PC-9 (cell line): Measurements from ENCODE around the gene TMEM53. TPM values are rescaled to one million over a fixed set of nuclear protein-coding genes. Genes with fewer than 3 reads are reported as not detected.

ENCODE experiments used
- BruUV-seq: library from RNA; stranded (reverse); fragments of 400-500 nt; replicated peaks from 2 replicates; lab custom pipeline; 2021; lab: Mats Ljungman, UMichigan
- CTCF ChIA-PET: fragments of 300-600 bp; sonication (Branson Sonifier 250); formaldehyde crosslinking; loops from one replicate; lab custom pipeline; 2022; ENCODE audit warnings: antibody characterized with exemption; lab: Charles Lee
- POLR2A ChIA-PET: fragments of 300-600 bp; sonication (Branson Sonifier 250); formaldehyde crosslinking; loops from one replicate; lab custom pipeline; 2022; ENCODE audit warnings: antibody characterized with exemption; ENCODE audit not compliant: unreplicated experiment; lab: Charles Lee
- DNase-seq, 2 experiments: peaks; one replicate each; pipeline versions ENCODE4 v3.0.0 to v3.0.0-alpha.2; 2015 to 2022; ENCODE audit warnings: mixed read lengths in 1 of 2
- H2AFZ ChIP-seq: fragments of 200-600 bp; sonication (generic); 2 replicates; pipeline ENCODE4 v1.8.1; 2017; ENCODE audit warnings: antibody characterized with exemption
- H3F3A ChIP-seq: fragments of 200-600 bp; sonication (generic); 2 replicates; pipeline ENCODE4 v1.8.1; 2017; ENCODE audit warnings: antibody characterized with exemption, mild to moderate bottlenecking, low read depth; ENCODE audit not compliant: insufficient read depth
- H3K27ac ChIP-seq: fragments of 200-600 bp; sonication (generic); 2 replicates; pipeline ENCODE4 v1.6.1; 2016; ENCODE audit warnings: mixed run types
- H3K27me3 ChIP-seq: fragments of 200-600 bp; sonication (generic); 2 replicates; pipeline ENCODE4 v1.6.1; 2016; ENCODE audit warnings: low read depth, mixed run types; ENCODE audit not compliant: insufficient read depth
- H3K36me3 ChIP-seq: fragments of 200-600 bp; sonication (generic); 2 replicates; pipeline ENCODE4 v1.6.1; 2016; ENCODE audit warnings: low read depth, mixed run types
- H3K4me1 ChIP-seq: fragments of 200-600 bp; sonication (generic); replicated peaks from 2 replicates; pipeline ENCODE4 v1.6.1; 2016; ENCODE audit warnings: mixed run types; ENCODE audit not compliant: insufficient read depth
- H3K4me2 ChIP-seq: fragments of 200-600 bp; sonication (generic); 2 replicates; pipeline ENCODE4 v1.6.1; 2017; ENCODE audit warnings: mixed run types
- H3K4me3 ChIP-seq: fragments of 200-600 bp; sonication (generic); 2 replicates; pipeline ENCODE4 v1.6.1; 2016; ENCODE audit warnings: mixed run types
- H3K79me2 ChIP-seq: fragments of 200-600 bp; sonication (generic); 2 replicates; pipeline ENCODE4 v1.6.1; 2017; ENCODE audit warnings: low read depth, mixed run types
- H3K9me2 ChIP-seq: fragments of 200-600 bp; sonication (generic); 2 replicates; pipeline ENCODE4 v1.8.1; 2017; ENCODE audit warnings: mild to moderate bottlenecking; ENCODE audit not compliant: insufficient read depth
- H3K9me3 ChIP-seq: fragments of 200-600 bp; sonication (generic); 2 replicates; pipeline ENCODE4 v1.8.1; 2016; ENCODE audit warnings: low read depth; ENCODE audit not compliant: insufficient read depth
- H4K20me1 ChIP-seq: fragments of 200-600 bp; sonication (generic); 2 replicates; pipeline ENCODE4 v1.8.1; 2017; ENCODE audit not compliant: insufficient read depth
- EZH2 ChIP-seq: fragments of 200-600 bp; sonication (generic); IDR thresholded peaks from 2 replicates; pipeline ENCODE4 v1.8.0; 2017; ENCODE audit warnings: antibody characterized with exemption, low read depth
- intact Hi-C: fragments of 100-400 bp; cut with micrococcal nuclease; formaldehyde crosslinking; loops from one replicate; pipeline ENCODE4 v1.10.0; 2022; ENCODE audit not compliant: unreplicated experiment
- total RNA-seq: library from RNA; stranded (reverse); gene quantifications from 2 replicates; pipeline ENCODE4 v1.2.3, GENCODE V29; 2021
- TF ChIP-seq, protein P1 (sequence below): fragments of 200-600 bp; sonication (generic); conservative IDR thresholded peaks from 2 replicates; pipeline ENCODE4 v1.6.1; 2017; ENCODE audit warnings: mixed run types, antibody characterized with exemption, mild to moderate bottlenecking, moderate library complexity

Gene TMEM53
- total RNA-seq, 1 experiment from 2014 or later, result 36.1 TPM

DNA sequence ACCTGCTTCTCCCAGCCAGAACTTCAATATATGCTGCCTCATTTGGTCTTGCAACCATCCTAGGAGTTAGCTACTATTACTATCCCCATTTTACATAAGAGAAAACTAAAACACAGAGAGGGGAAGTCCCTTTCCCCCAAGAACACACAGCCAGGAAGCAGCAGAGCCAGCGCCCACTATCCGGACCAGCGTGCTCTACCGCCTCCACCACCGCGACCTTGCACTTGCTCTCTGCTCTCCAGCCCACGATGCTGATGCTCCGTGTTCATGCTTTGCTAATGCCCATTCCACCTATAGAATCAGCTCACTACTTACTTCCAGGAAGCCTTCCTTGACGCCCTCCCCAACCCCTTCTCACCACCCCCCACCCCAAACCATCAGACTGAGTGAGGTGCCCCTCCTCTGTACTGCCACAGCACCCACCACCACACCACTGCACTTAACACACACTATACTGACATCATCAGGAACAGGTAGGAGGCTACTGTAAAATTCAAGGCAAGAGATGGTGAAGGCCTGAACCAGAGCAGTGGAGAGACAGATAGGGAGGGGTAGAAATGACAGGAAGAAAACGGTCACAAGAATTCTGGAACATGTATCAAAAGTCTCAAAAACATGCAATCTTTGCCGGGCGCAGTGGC lies 9.4 kb downstream of the TMEM53 start:
- no peak overlapping the region for H3K4me3 ChIP-seq
- no peaks in the 10 kb centered on the region for H3F3A ChIP-seq
- intact Hi-C loops, result no loop called here
- H3K4me2 ChIP-seq, result no peak overlapping the region
- H3K4me1 ChIP-seq, result no peaks in the 10 kb centered on the region
- H3K79me2 ChIP-seq, result no peaks in the 10 kb centered on the region
- no peak overlapping the region for H2AFZ ChIP-seq
- H3K27ac ChIP-seq, result no peak overlapping the region
- POLR2A ChIA-PET, result no interaction called here
- DNase-seq, result no peak
- no peak for TF ChIP-seq EZH2
- TF ChIP-seq, protein P1, sequence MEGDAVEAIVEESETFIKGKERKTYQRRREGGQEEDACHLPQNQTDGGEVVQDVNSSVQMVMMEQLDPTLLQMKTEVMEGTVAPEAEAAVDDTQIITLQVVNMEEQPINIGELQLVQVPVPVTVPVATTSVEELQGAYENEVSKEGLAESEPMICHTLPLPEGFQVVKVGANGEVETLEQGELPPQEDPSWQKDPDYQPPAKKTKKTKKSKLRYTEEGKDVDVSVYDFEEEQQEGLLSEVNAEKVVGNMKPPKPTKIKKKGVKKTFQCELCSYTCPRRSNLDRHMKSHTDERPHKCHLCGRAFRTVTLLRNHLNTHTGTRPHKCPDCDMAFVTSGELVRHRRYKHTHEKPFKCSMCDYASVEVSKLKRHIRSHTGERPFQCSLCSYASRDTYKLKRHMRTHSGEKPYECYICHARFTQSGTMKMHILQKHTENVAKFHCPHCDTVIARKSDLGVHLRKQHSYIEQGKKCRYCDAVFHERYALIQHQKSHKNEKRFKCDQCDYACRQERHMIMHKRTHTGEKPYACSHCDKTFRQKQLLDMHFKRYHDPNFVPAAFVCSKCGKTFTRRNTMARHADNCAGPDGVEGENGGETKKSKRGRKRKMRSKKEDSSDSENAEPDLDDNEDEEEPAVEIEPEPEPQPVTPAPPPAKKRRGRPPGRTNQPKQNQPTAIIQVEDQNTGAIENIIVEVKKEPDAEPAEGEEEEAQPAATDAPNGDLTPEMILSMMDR, result no peak
- H3K9me2 ChIP-seq, result no peaks in the 10 kb centered on the region
- no peaks in the 10 kb centered on the region for H3K27me3 ChIP-seq
- no peaks in the 10 kb centered on the region for H3K9me3 ChIP-seq
- no TSS peak for BruUV-seq
- no peaks in the 10 kb centered on the region for H3K36me3 ChIP-seq
- CTCF ChIA-PET, result no interaction called here
- no peaks in the 10 kb centered on the region for H4K20me1 ChIP-seq

DNA sequence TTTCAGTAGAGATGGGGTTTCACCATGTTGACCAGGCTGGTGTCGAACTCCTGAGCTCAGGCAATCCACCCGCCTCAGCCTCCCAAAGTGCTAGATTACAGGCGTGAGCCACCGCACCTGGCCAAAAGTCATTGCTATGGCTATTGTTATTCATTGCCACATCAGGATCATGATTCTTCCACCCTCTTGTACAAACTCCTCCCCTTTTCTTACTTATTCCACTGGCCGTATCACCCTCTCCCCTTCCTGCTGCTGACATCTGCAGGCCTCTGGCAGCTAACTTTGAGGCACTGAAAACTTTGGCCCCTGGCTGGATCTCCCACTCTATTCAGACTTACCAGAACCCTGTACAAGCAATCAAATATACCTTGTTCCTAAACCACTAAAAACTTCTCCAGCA lies 10.9 kb downstream of the TMEM53 start:
- Histone ChIP-seq H3K36me3 (no peaks in the 10 kb centered on the region), H3F3A (no peaks in the 10 kb centered on the region), H3K4me3 (no peak overlapping the region), H3K4me2 (no peak overlapping the region), H2AFZ (no peak overlapping the region), H3K9me3 (no peaks in the 10 kb centered on the region), H3K4me1 (no peaks in the 10 kb centered on the region), H3K9me2 (no peaks in the 10 kb centered on the region), H3K27ac (no peak overlapping the region), H4K20me1 (no peaks in the 10 kb centered on the region), H3K79me2 (no peaks in the 10 kb centered on the region), H3K27me3 (no peaks in the 10 kb centered on the region)
- no TSS peak for BruUV-seq
- ChIA-PET POLR2A (no interaction called here), CTCF (interaction anchor here (0.5 to 0.7 kb wide), 2 partner anchors 67 to 69 kb away, joined by 8 to 11 read pairs; no protein-coding TSS in a partner anchor)
- DNase-seq, result no peak
- intact Hi-C loops, result no loop called here
- no peak for TF ChIP-seq EZH2
- TF ChIP-seq, protein P1, result no peak

DNA sequence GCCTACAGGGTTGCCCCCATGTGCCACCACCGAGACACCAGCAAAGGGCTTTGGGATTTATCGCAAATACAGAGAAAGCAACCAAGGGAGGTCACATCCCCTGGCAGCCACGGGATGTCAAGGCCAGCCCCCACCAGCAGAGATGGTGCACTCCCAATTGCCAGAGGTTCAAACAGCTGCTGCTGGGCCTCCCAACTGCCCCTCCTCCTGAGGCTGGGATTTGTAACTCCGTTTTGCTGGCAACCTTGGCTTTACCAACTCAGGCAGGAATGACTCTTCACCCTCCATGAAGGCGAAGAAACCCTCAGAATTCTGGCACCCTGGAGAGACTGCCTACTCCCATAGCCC lies 11.6 kb downstream of the TMEM53 start:
- ChIA-PET CTCF (interaction anchor here (0.5 kb wide), 1 partner anchor 70 kb away, joined by 8 read pairs; no protein-coding TSS in a partner anchor), POLR2A (no interaction called here)
- no peaks in the 10 kb centered on the region for H3K9me2 ChIP-seq
- H3K27ac ChIP-seq, result no peak overlapping the region
- intact Hi-C loops, result no loop called here
- H3K4me3 ChIP-seq, result no peak overlapping the region
- H3K27me3 ChIP-seq, result no peaks in the 10 kb centered on the region
- no peak overlapping the region for H2AFZ ChIP-seq
- no peaks in the 10 kb centered on the region for H3K9me3 ChIP-seq
- H3K4me2 ChIP-seq, result no peak overlapping the region
- DNase-seq, result no peak
- H4K20me1 ChIP-seq, result no peaks in the 10 kb centered on the region
- BruUV-seq, result no TSS peak
- TF ChIP-seq, protein P1, result no peak
- TF ChIP-seq EZH2, result no peak
- no peaks in the 10 kb centered on the region for H3K36me3 ChIP-seq
- no peaks in the 10 kb centered on the region for H3F3A ChIP-seq
- H3K79me2 ChIP-seq, result no peaks in the 10 kb centered on the region
- no peaks in the 10 kb centered on the region for H3K4me1 ChIP-seq
